Left ventricle myocardium inferior (tissue), 1 donor: Measurements from ENCODE around the gene CACNA1C. TPM values are rescaled to one million over a fixed set of nuclear protein-coding genes. Genes with fewer than 3 reads are reported as not detected.

Experiments
- DNase-seq: peaks from one replicate; pipeline ENCODE4 v3.0.0-alpha.2; 2020
- H3K27ac ChIP-seq: fragments of 200-600 bp; replicated peaks from 2 replicates; pipeline ENCODE4 v1.8.0; 2021
- H3K27me3 ChIP-seq: fragments of 200-600 bp; 2 replicates; pipeline ENCODE4 v1.8.0; 2021; ENCODE audit warnings: low read depth
- H3K36me3 ChIP-seq: fragments of 200-600 bp; 2 replicates; pipeline ENCODE4 v1.8.0; 2021
- H3K4me1 ChIP-seq: fragments of 200-600 bp; 2 replicates; pipeline ENCODE4 v1.8.0; 2021
- H3K4me3 ChIP-seq: fragments of 200-600 bp; 2 replicates; pipeline ENCODE4 v1.8.0; 2021; ENCODE audit warnings: mild to moderate bottlenecking, moderate library complexity
- H3K9me3 ChIP-seq: fragments of 200-600 bp; replicated peaks from 2 replicates; pipeline ENCODE4 v1.8.0; 2021
- CTCF ChIP-seq: fragments of 200-600 bp; IDR thresholded peaks from 2 replicates; pipeline ENCODE4 v1.8.0; 2021; ENCODE audit warnings: antibody characterized with exemption, mild to moderate bottlenecking, borderline replicate concordance
- intact Hi-C: fragments of 100-400 bp; cut with micrococcal nuclease; formaldehyde crosslinking; loops from one replicate; pipeline ENCODE4 v1.11.0; 2022
- total RNA-seq: library from RNA; stranded (reverse); fragmentation: NEBNext Ultra II Directional; extraction: Animal tissue kit (Norgen Biotek cat#: 25700); gene quantifications from one replicate; pipeline ENCODE4 v1.2.1, GENCODE V29; 2021
- donor health status: DM: no; HTN: yes; CAD: no; lungs with severe emphysema.

The CACNA1C gene
- total RNA-seq, 1 donor from 2014 or later = 137 TPM

GRCh38 chr12:2372735-2373134 lies 319.9 kb downstream of the CACNA1C start:
- no peaks in the 10 kb centered on the region for H3K27me3 ChIP-seq
- intact Hi-C loops = no loop called here
- TF ChIP-seq CTCF = no peak
- H3K4me1 ChIP-seq = peaks cover 59% of the 10 kb centered on the region
- no peaks in the 10 kb centered on the region for H3K9me3 ChIP-seq
- H3K36me3 ChIP-seq = no peaks in the 10 kb centered on the region
- no peak overlapping the region for H3K4me3 ChIP-seq
- H3K27ac ChIP-seq = peak overlapping the region; percentile 45
- peak; percentile 66 for DNase-seq

GRCh38 chr12:2373307-2373706 lies 320.5 kb downstream of the CACNA1C start:
- peaks cover 65% of the 10 kb centered on the region for H3K4me1 ChIP-seq
- DNase-seq = no peak
- H3K9me3 ChIP-seq = no peaks in the 10 kb centered on the region
- intact Hi-C loops = no loop called here
- TF ChIP-seq CTCF = no peak
- peak overlapping the region; percentile 45 for H3K27ac ChIP-seq
- H3K4me3 ChIP-seq = no peak overlapping the region
- H3K36me3 ChIP-seq = no peaks in the 10 kb centered on the region
- H3K27me3 ChIP-seq = no peaks in the 10 kb centered on the region

DNA sequence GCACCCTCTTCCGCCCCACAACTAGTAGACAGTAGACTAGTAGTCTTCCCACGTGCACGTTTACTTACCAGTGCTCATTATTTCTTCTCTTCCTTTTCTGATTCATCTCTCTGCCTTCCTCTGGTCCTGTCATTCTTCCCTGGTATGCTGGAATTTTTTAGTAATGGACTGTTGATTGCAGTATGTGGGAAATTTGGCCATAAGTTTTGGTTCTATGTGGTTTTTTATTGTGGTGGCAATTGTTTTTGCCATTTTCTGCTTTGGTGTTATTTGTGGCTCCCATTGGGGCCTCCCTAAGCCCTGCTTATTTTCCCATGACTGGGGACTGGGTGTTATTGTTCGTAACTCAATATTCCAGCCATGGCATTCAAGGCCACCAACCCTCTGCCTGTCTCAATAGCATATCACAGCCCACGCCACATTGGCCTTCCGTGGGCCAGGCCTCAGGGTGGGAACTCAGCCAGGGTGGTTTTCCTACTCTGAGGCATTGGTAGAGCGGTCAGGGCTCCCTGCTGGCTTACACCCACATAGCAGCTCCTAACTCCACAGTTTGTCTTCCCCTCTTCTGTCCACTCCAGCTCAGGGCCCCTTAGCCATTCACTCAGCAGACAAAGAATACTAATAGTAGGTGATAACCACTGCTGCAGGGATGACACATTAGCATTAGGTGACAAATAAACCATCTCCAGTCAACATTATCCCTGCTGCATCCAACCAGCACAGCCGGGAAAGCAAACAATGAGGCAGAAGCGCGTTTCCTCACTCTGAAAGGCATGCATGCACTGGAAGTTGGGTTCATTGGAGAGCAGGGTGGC lies 321.5 kb downstream of the CACNA1C start:
- no peaks in the 10 kb centered on the region for H3K9me3 ChIP-seq
- H3K4me1 ChIP-seq = peaks cover 75% of the 10 kb centered on the region
- H3K27ac ChIP-seq = no peak overlapping the region
- intact Hi-C loops = no loop called here
- no peaks in the 10 kb centered on the region for H3K36me3 ChIP-seq
- H3K27me3 ChIP-seq = no peaks in the 10 kb centered on the region
- no peak for TF ChIP-seq CTCF
- DNase-seq = no peak
- H3K4me3 ChIP-seq = no peak overlapping the region

DNA sequence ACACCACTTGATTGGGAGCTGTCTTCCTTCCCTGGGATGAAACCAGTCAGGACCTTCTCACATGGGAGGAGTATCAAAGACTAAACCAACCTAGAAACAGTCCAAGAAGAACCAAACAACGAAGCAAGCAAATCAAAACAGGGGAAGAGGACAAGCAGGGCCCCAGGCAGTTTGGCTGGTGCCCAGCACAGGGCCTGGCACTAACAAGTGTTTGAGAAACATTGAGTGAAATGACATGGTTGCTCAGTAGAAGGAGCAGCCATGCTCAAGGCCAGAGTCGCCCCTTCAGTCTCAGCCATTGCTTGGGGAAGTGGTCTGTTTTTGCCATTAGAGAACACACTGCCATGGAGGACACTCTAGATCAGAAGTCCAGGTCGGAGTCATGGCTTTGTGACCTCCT lies 323.1 kb downstream of the CACNA1C start:
- H3K27ac ChIP-seq = peak overlapping the region; percentile 43

GRCh38 chr12:2376908-2377657 lies 324.3 kb downstream of the CACNA1C start:
- DNase-seq = no peak
- intact Hi-C loops = no loop called here
- Histone ChIP-seq H3K4me3 (no peak overlapping the region), H3K4me1 (peaks cover 97% of the 10 kb centered on the region), H3K9me3 (no peaks in the 10 kb centered on the region), H3K27me3 (no peaks in the 10 kb centered on the region), H3K27ac (peak overlapping the region; percentile 67), H3K36me3 (no peaks in the 10 kb centered on the region)
- no peak for TF ChIP-seq CTCF

More for the DNA sequence above, 323.1 kb downstream of the CACNA1C start:
- H3K9me3 ChIP-seq = no peaks in the 10 kb centered on the region
- peaks cover 88% of the 10 kb centered on the region for H3K4me1 ChIP-seq
- H3K27me3 ChIP-seq = no peaks in the 10 kb centered on the region
- no peaks in the 10 kb centered on the region for H3K36me3 ChIP-seq
- intact Hi-C loops = no loop called here
- TF ChIP-seq CTCF = no peak
- DNase-seq = no peak
- H3K4me3 ChIP-seq = no peak overlapping the region
